PC-3 (cell line): Measurements from ENCODE around the gene SERPINE3. TPM values are rescaled to one million over a fixed set of nuclear protein-coding genes. Genes with fewer than 3 reads are reported as not detected.

Experiments used
- ATAC-seq: fragments of 200-7000 bp; cut with Tn5 transposase; 2 replicates; pipeline ENCODE4 v1.9.1; 2020; ENCODE audit warnings: mild to moderate bottlenecking, moderate library complexity
- BruUV-seq: library from RNA; stranded (reverse); fragments of 400-500 nt; replicated peaks from 2 replicates; lab custom pipeline; 2021; lab: Mats Ljungman, UMichigan
- CTCF ChIA-PET: fragments of 300-600 bp; sonication (Branson Sonifier 250); formaldehyde crosslinking; loops from one replicate; lab custom pipeline; 2022; ENCODE audit warnings: antibody characterized with exemption; lab: Charles Lee
- POLR2A ChIA-PET: fragments of 300-600 bp; sonication (Branson Sonifier 250); formaldehyde crosslinking; loops from one replicate; lab custom pipeline; 2022; ENCODE audit warnings: antibody characterized with exemption; ENCODE audit not compliant: unreplicated experiment; lab: Charles Lee
- DNase-seq: peaks from one replicate; pipeline ENCODE4 v3.0.0-alpha.2; 2015
- H2AFZ ChIP-seq: fragments of 300-600 bp; sonication (generic); 2 replicates; pipeline ENCODE4 v1.6.0; 2016; ENCODE audit warnings: antibody characterized with exemption, low read length
- H3F3A ChIP-seq: fragments of 300-600 bp; sonication (generic); one replicate; pipeline ENCODE4 v1.6.0; 2017; ENCODE audit warnings: antibody characterized with exemption, low read length, control low read depth, mild to moderate bottlenecking; ENCODE audit not compliant: unreplicated experiment
- H3K27ac ChIP-seq: fragments of 300-600 bp; sonication (generic); 2 replicates; pipeline ENCODE4 v1.5.1; 2016; ENCODE audit warnings: mild to moderate bottlenecking, low read length
- H3K27me3 ChIP-seq: fragments of 300-600 bp; sonication (generic); 2 replicates; pipeline ENCODE4 v1.6.1; 2016; ENCODE audit warnings: low read length, mixed read lengths
- H3K36me3 ChIP-seq: fragments of 300-600 bp; sonication (generic); 2 replicates; pipeline ENCODE4 v1.6.1; 2016; ENCODE audit warnings: low read depth, mixed run types, low read length, mixed read lengths
- H3K4me1 ChIP-seq: fragments of 300-600 bp; sonication (generic); 2 replicates; pipeline ENCODE4 v1.5.1; 2016; ENCODE audit warnings: low read length; ENCODE audit not compliant: insufficient read depth
- H3K4me2 ChIP-seq: fragments of 300-600 bp; sonication (generic); 2 replicates; pipeline ENCODE4 v1.6.0; 2016; ENCODE audit warnings: low read length
- H3K4me3 ChIP-seq: fragments of 300-600 bp; sonication (generic); 2 replicates; pipeline ENCODE4 v1.5.1; 2016; ENCODE audit warnings: mild to moderate bottlenecking, low read length, mixed read lengths
- H3K79me2 ChIP-seq: fragments of 300-600 bp; sonication (generic); 2 replicates; pipeline ENCODE4 v1.6.1; 2017; ENCODE audit warnings: low read length, mixed read lengths
- H3K9ac ChIP-seq: fragments of 300-600 bp; sonication (generic); 2 replicates; pipeline ENCODE4 v1.6.0; 2016; ENCODE audit warnings: mild to moderate bottlenecking, low read length
- H3K9me2 ChIP-seq: fragments of 300-600 bp; sonication (generic); replicated peaks from 2 replicates; pipeline ENCODE4 v1.6.1; 2016; ENCODE audit warnings: mixed run types, low read length, mixed read lengths
- H3K9me3 ChIP-seq: fragments of 300-600 bp; sonication (generic); 2 replicates; pipeline ENCODE4 v1.6.1; 2016; ENCODE audit warnings: low read length, mixed read lengths
- H4K20me1 ChIP-seq: fragments of 300-600 bp; sonication (generic); 2 replicates; pipeline ENCODE4 v1.6.1; 2016; ENCODE audit warnings: low read length, mixed read lengths
- CTCF ChIP-seq: fragments of 300-600 bp; sonication (generic); conservative IDR thresholded peaks from 2 replicates; pipeline ENCODE4 v1.5.1; 2017; ENCODE audit warnings: antibody characterized with exemption, low read depth, mild to moderate bottlenecking, low read length
- EZH2 ChIP-seq: fragments of 300-600 bp; sonication (generic); IDR thresholded peaks from one replicate; pipeline ENCODE4 v1.6.1; 2017; ENCODE audit warnings: antibody characterized with exemption, mild to moderate bottlenecking, low read length; ENCODE audit not compliant: unreplicated experiment
- EZH2phosphoT487 ChIP-seq: fragments of 300-600 bp; sonication (generic); IDR thresholded peaks from 2 replicates; pipeline ENCODE4 v1.6.1; 2018; ENCODE audit warnings: mild to moderate bottlenecking, antibody characterized with exemption, low read length, borderline replicate concordance
- intact Hi-C: fragments of 100-400 bp; cut with micrococcal nuclease; formaldehyde crosslinking; loops from 2 replicates; pipeline ENCODE4 v1.9.0; 2023
- total RNA-seq: library from RNA; depleted of rRNA; stranded (reverse); fragments of >200 nt; gene quantifications from 2 replicates; pipeline ENCODE4 v1.2.3, GENCODE V29; 2014

Gene SERPINE3
- total RNA-seq, 1 experiment from 2014 or later = not detected

- Histone ChIP-seq H3K4me3 (no peak overlapping the region), H3K9ac (no peak overlapping the region), H3K9me3 (no peaks in the 10 kb centered on the region), H3K9me2 (no peaks in the 10 kb centered on the region), H3K4me1 (no peaks in the 10 kb centered on the region; the same call in 1 of the 2 replicates), H3K4me2 (no peak overlapping the region), H2AFZ (no peak overlapping the region), H3K27me3 (no peaks in the 10 kb centered on the region), H3K27ac (no peak overlapping the region), H4K20me1 (no peaks in the 10 kb centered on the region), H3K79me2 (no peaks in the 10 kb centered on the region), H3F3A (no peaks in the 10 kb centered on the region), H3K36me3 (peaks cover 7% of the 10 kb centered on the region)
- DNase-seq (no peak), ATAC-seq (no peak)
- TF ChIP-seq EZH2 (no peak), CTCF (no peak), EZH2phosphoT487 (no peak)
- BruUV-seq = no TSS peak
- POLR2A ChIA-PET = interaction anchor here (0.8 kb wide), 1 partner anchor 92 kb away, joined by 6 read pairs; the partner anchor contains the start of gene INTS6
- intact Hi-C loops = no loop called here
- CTCF ChIA-PET = no interaction called here
Measured at GRCh38 chr13:51360489-51360888, 21.0 kb downstream of the SERPINE3 start.

- Histone ChIP-seq H3K79me2 (no peaks in the 10 kb centered on the region), H3K27me3 (no peaks in the 10 kb centered on the region), H3K9me3 (no peaks in the 10 kb centered on the region), H2AFZ (no peak overlapping the region), H3K27ac (no peak overlapping the region), H3K9ac (no peak overlapping the region), H3K4me2 (no peak overlapping the region), H3K4me3 (no peak overlapping the region), H3K4me1 (no peaks in the 10 kb centered on the region; the same call in 1 of the 2 replicates), H3K36me3 (peaks cover 10% of the 10 kb centered on the region), H4K20me1 (no peaks in the 10 kb centered on the region), H3F3A (no peaks in the 10 kb centered on the region), H3K9me2 (no peaks in the 10 kb centered on the region)
- TF ChIP-seq EZH2 (no peak), CTCF (no peak), EZH2phosphoT487 (no peak)
- DNase-seq = no peak
- CTCF ChIA-PET = no interaction called here
- intact Hi-C loops = no loop called here
- no TSS peak for BruUV-seq
- no peak for ATAC-seq
- POLR2A ChIA-PET = no interaction called here
Measured at GRCh38 chr13:51361106-51361505, 21.6 kb downstream of the SERPINE3 start.

GRCh38 chr13:51363625-51364024 is 24.1 kb downstream of the SERPINE3 start:
- DNase-seq (no peak), ATAC-seq (no peak)
- Histone ChIP-seq H3K27ac (no peak overlapping the region), H2AFZ (no peak overlapping the region), H4K20me1 (no peaks in the 10 kb centered on the region), H3K4me1 (no peaks in the 10 kb centered on the region; the same call in 1 of the 2 replicates), H3F3A (no peaks in the 10 kb centered on the region), H3K4me2 (no peak overlapping the region), H3K9ac (no peak overlapping the region), H3K79me2 (no peaks in the 10 kb centered on the region), H3K9me2 (no peaks in the 10 kb centered on the region), H3K36me3 (peaks cover 21% of the 10 kb centered on the region), H3K9me3 (no peaks in the 10 kb centered on the region), H3K27me3 (no peaks in the 10 kb centered on the region), H3K4me3 (no peak overlapping the region)
- ChIA-PET CTCF (no interaction called here), POLR2A (no interaction called here)
- no peak for TF ChIP-seq EZH2
- TF ChIP-seq EZH2phosphoT487 = no peak
- no peak for TF ChIP-seq CTCF
- no TSS peak for BruUV-seq
- intact Hi-C loops = no loop called here
